GM21381 (cell line): ENCODE data around the gene DNAJC30.
"Not testable (repeated sequence)": the region's sequence is repeated elsewhere in the genome, so short reads cannot be mapped to it uniquely, and the experiment has no call there.

Experiments used
- ATAC-seq: cut with Tn5 transposase; IDR thresholded peaks from one replicate; pipeline ENCODE4 v1.9.1; 2021; ENCODE audit warnings: mild to moderate bottlenecking, moderate library complexity; ENCODE audit not compliant: unreplicated experiment

DNAJC30 gene

GRCh38 chr7:73683056-73683787 lies at the start of gene DNAJC30, which contains the start of gene BUD23:
Gene DNAJC30, minus strand, starts transcription at chr7:73683453. Its CDS starts 30 bp downstream, at chr7:73683423.
Gene BUD23, plus strand, starts transcription at chr7:73683597. Its CDS starts 29 bp downstream, at chr7:73683626.
- peak; percentile 94 for ATAC-seq

DNA sequence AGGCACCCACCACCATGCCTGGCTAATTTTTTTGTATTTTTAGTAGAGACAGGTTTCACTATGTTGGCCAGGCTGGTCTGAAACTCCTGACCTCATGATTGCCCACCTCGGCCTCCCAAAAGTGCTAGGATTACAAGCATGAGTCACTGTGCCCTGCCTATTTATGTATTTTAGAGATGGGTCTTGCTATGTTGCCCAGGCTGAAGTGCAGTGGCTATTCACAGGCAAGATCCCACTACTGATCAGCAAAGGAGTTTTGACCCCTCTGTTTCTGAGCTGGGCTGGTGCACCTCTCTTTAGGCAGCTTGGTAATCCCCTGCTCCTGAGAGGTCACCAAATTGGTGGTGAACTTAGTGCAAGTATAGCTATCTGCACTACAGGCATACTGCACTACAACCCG lies 49.1 kb upstream of the DNAJC30 start:
- no peak for ATAC-seq

- ATAC-seq, result no peak
These were observed 47.2 kb upstream of the DNAJC30 start for GRCh38 chr7:73730485-73730884.

GRCh38 chr7:73728551-73728950 lies 45.3 kb upstream of the DNAJC30 start:
- ATAC-seq, result no peak

GRCh38 chr7:73727952-73728351 lies 44.7 kb upstream of the DNAJC30 start:
- ATAC-seq, result no peak

DNA sequence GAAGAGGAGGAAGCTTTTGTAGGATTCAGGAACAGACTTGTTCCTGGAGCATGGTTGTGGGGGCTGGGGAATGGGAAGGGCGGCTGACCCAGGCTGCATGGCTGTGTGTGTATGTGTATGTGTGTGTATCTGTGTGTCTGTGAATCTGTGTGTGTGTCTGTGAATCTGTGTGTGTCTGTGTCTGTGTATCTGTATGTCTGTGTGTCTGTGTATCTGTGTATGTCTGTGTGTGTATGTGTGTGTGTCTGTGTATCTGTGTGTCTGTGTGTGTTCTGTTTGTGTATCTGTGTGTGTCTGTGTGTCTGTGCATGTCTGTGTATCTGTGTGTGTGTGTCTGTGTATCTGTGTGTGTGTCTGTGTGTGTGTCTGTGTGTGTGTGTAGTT lies 42.8 kb upstream of the DNAJC30 start:
- no peak for ATAC-seq

DNA sequence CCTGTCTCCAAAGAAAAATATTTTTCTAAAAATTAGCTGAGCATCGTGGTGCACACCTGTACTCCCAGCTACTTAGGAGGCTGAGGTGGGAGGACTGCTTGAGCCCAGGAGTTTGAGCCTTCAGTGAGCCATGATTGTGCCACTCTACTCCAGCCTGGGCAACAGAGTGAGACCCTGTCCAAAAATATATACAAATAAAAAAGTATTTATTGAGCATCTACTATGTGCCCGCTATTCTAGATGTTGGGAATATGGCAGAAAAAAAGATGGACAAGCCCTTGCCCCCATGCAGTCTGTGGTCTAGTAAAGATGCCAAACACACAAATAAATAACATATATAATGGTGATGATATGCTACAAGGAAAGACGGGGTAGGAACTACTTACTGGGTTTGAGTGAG lies 40.6 kb upstream of the DNAJC30 start:
- ATAC-seq, result no peak

DNA sequence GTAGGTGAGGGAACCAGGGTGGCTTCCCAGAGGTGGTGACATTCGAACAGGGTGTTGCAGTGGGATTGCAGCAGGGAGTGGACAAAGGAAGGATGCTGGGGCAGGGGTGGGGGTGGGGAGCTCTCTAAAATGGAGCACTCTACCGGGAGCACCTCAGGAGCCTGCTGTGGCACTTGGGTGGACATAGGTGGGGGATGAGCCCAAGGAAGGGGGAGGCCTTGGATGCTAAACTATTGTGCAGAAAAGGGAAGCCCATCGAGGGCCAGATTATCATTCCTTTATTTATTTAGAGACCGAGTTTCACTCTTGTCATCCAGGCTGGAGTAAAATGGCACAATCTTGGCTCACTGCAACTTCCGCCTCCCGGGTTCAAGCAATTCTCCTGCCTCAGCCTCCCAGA lies 39.5 kb upstream of the DNAJC30 start:
- no peak for ATAC-seq

GRCh38 chr7:73722182-73722581 lies 38.9 kb upstream of the DNAJC30 start:
- ATAC-seq, result not testable (repeated sequence)

GRCh38 chr7:73721377-73721817 lies 38.1 kb upstream of the DNAJC30 start:
- no peak for ATAC-seq

DNA sequence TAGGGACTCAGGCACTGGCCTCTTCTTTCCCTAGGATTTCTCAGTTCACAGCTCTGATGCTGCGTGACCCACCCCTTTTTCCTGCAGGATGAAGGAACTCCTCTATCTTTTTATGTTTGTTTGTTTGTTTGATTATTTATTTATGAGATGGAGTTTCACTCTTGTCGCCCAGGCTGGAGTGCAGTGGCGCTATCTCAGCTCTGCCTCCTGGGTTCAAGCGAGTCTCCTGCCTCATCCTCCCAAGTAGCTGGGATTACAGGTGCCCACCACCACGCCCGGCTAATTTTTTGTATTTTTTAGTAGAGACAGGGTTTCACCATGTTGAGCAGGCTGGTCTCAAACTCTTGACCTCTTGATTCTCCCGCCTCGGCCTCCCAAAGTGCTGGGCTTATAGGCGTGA lies 37.2 kb upstream of the DNAJC30 start:
- not testable (repeated sequence) for ATAC-seq

GRCh38 chr7:73719806-73720169 lies 36.5 kb upstream of the DNAJC30 start:
- ATAC-seq, result peak; percentile 8

- ATAC-seq, result peak; percentile 63
These were observed 35.9 kb upstream of the DNAJC30 start, which contains the start of gene STX1A for GRCh38 chr7:73718905-73719805. Gene STX1A, minus strand, starts transcription at chr7:73719669. Its CDS starts 38 bp downstream, at chr7:73719631.

GRCh38 chr7:73718438-73718881 lies 35.2 kb upstream of the DNAJC30 start:
- no peak for ATAC-seq

GRCh38 chr7:73717991-73718405 lies 34.7 kb upstream of the DNAJC30 start:
- ATAC-seq, result no peak

GRCh38 chr7:73717025-73717807 lies 34.0 kb upstream of the DNAJC30 start:
- no peak for ATAC-seq

- ATAC-seq, result no peak
These were observed 33.2 kb upstream of the DNAJC30 start for GRCh38 chr7:73716318-73716890.

DNA sequence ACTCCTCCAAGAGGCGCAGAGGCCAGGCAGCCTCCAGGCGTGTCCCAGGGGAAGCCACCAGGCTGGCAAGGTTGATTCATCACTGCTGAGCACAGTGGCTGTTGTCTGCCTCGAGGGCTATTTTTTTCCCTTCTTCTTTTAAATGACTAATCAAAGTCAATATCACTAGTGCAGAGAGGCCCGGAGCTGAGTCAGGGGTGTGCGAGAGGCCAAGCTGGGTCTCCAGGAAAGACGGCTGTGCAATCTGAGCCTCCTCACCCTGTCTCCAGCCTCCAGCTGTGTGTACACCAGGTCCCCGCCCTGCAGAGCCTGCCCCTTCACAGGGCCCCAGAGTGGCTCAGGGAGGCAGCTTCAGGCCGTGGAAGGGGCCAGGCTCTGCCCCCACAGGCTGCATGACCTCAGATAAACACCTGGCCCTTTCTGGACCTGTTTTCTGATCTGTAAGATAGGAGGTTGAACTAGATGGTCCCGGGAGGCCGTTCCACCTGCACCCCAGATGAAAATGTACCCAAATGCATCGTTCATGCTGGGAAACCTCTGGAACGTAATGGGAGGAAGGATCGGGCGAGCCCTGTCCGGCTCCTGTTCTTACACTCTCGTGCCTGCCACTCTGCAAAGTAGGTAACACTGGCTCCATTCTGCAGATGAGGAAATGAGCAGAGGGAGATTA lies 32.5 kb upstream of the DNAJC30 start:
- no peak for ATAC-seq

DNA sequence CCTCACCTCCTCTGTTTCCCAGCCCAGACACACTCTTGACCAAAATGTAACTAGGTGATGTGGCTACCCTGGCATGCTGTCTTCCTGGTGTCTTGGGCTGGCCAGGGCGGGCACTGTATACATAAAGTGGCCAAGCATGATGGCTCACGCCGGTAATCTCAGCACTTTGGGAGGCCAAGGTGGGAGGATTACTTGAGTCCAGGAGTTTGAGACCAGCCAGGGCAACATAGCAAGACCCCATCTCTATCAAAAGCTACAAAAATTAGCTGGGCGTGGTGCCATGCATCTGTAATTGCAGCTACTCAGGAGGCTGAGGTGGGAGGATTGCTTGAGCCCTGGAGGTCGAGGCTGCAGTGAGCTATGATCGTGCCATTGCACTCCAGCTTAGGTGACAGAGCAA lies 30.1 kb upstream of the DNAJC30 start:
- ATAC-seq, result not testable (repeated sequence)

DNA sequence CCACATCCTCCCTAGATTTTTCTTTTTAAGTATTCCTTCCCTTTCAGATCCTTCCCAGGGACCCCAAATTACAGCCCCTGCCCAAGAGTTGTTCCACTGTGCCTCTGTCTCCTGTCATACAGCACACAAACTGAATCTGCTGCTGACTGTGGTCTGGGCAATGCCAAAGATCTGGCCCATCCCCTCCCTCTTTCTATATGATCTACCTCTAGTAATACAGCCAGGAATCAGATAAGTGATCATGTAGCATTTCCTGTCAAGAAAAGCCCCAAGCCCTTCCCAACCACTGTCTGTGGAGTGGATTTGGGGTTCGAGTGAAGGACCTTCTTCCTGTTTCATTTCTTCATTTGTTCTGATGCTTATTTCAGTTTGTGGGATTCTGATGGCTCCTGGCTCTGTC lies 29.5 kb upstream of the DNAJC30 start:
- ATAC-seq, result no peak
